Measurements from ENCODE around the gene NARF.
"Not testable (repeated sequence)": the region's sequence is repeated elsewhere in the genome, so short reads cannot be mapped to it uniquely, and the experiment has no call there.

The NARF gene

DNA sequence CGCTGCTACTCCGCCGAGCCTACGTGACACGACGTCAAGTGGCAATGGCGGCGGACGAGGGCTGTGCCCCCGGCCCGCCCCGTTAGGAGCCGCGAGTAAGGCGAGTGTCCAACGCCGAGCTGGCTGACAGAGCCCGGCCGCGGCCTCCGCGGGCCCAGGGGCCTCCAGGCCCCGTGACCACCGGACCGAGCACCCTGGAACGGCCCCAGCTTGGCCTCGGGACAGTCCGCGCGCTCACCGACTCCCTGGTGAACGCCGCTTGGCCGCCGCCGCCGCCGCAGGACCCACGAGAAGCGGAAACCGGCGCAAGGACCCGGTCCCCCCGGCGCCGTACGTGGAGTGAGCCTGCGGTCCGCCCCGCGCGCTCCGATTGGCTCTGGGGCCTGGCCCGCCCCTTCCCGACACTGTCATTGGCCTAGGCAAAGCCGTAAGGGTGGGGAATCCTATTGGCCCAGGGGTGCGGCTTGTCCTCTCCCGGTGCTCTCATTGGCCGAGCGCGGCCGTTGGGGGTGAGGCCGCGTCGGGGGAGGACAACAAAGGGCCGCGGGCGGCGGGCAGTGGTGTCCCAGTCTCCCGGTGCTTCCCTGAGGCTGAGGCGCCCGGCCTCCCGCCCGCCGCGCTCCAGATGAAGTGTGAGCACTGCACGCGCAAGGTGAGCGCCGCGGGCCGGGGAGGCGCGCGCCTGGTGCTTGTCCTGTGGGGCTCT is at the start of gene NARF:
Gene NARF (plus strand): TSS at position 563 of the 706 bp plus-strand sequence. CDS start 63 bp downstream, at position 626.
- peak; percentile 95 for DNase-seq

- DNase-seq: no peak
Measured at GRCh38 chr17:82408938-82409318, 49.6 kb upstream of the NARF start.

DNA sequence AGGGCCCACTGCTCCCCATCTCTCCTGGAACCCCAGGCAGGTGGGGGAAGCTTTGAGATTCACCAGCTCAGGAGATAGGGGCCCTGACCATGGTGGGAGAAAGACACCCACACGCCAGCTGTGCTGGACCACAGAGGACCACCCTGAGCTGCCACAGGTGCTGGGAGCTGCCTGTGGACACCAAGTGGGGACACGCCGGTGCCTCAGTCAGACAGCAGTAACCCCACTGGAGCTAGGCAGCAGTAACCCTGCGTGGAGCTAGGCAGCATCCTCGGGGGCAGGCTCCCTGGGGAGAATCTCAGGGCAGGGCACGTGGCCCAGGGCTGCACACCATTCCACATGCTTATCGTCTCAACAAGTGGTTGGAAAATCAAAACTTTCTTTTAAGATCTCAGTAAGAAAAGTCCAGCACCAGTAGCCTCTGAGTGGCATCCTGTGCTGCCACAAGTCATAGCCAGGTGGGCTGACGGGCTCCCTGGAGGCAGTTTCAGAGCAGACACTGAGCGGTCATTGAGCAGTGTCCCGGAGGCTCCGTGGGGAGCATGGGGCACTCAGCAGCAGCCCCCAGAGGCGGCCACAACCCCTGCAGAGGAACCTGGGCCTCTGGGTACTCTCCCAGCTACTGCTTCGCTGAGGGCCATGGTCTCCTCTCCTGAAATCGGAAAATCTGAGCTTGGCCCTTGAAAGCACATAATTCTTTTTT is 48.4 kb upstream of the NARF start:
- DNase-seq: no peak

DNA sequence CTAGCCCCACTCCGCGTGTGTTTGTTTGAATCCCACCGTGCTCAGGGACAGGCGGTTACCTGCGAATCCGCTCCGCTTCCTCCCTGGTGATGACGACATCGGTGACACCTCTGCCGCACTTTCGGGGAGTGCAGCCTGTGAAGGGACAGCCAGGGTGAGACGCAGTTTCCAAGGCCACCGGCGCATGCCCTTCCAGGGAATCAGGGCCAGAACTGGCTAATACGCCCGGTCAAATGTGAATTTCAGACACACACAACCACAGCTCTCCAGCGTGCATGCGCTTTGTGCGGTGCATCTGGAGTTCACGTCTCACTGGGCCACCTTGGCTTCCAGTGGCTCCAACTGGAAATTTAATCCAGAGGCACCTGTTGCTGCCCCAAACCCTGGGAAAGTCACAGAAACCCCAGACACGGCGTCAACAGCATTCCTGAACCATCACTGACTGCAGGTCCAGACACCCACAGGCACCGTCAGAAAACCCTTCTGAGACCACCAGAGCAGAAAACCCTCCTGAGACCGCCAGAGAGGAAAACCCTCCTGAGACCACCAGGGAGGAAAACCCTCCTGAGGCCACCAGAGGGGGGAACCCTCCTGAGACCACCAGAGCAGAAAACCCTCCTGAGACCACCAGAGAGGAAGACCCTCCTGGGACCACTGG is 47.0 kb upstream of the NARF start:
- DNase-seq: no peak

GRCh38 chr17:82412081-82412480 is 46.5 kb upstream of the NARF start:
- DNase-seq: not testable (repeated sequence)

GRCh38 chr17:82412535-82413520 is 45.7 kb upstream of the NARF start:
- no peak for DNase-seq

- peak; percentile 74 for DNase-seq
Measured at GRCh38 chr17:82414548-82415281, 43.8 kb upstream of the NARF start.

DNA sequence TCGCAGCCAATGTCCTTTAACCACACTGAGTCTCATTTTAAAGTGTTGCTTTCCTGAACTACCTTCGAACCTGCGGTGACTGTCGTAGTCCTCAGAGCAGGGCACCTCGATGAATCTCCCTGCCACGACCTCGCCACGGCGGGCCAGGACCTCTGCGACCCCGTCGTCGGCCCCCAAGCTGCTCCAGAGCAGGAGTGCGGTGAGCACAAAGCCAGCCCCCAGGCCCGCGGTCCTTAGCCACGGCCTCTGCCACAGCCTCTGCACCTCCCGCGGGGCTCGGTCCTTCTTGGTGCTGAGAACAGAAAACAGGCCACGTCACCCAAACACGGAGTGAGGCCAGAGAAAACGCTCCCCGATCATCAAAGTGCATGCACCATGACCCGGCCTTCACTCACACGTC is 43.2 kb upstream of the NARF start:
- DNase-seq: no peak

DNA sequence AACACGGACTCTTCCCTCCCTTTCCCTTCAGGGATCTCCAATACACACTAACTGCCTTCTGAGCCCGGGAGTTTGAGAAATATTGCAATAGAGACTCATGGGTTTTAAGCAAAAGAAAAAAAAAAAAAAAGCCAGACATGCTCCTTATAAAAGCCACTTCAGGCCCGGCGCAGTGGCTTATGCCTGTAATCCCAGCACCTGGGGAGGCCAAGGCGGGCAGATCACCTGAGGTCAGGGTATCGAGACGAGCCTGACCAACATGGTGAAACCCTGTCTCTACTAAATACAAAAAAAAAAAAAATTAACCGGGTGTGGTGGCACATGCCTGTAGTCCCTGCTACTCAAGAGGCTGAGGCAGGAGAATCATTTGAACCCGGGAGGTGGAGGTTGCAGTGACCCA is 42.8 kb upstream of the NARF start:
- DNase-seq: no peak

DNA sequence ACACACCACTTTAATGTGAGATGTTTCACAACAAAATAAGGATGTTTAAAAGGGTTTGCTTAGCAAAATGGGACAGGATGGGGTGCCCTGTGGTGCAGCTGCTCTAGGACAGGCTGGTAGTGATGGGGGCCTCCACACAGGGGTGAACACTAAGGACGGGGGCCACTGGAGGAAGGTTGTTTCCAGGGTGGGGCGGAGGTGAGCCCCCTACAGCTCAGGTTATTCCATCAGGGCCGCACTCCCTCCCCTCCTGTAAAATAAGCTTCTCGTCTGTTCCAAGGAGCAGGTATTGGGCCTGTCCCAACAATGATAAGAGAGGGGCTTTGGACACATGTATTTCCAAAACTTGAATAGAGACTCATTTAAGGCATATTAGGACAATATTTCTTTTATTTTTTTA is 42.3 kb upstream of the NARF start:
- DNase-seq: no peak

DNA sequence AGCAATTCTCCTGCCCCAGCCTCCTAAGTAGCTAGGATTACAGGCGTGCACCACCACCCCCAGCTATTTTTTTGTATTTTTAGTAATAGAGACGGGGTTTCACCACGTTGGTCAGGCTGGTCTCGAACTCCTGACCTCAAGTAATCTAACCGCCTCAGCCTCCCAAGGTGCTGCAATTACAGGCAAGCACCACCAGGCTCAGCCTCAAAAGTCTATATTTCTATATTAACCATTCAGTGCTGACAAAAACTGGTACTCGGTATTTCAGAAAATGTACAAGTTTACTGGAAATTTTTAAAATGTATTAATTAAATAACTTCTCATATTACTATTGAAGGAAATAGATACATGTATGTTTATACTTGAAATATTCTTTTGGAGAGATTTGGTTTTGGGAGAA is 41.8 kb upstream of the NARF start:
- no peak for DNase-seq

DNA sequence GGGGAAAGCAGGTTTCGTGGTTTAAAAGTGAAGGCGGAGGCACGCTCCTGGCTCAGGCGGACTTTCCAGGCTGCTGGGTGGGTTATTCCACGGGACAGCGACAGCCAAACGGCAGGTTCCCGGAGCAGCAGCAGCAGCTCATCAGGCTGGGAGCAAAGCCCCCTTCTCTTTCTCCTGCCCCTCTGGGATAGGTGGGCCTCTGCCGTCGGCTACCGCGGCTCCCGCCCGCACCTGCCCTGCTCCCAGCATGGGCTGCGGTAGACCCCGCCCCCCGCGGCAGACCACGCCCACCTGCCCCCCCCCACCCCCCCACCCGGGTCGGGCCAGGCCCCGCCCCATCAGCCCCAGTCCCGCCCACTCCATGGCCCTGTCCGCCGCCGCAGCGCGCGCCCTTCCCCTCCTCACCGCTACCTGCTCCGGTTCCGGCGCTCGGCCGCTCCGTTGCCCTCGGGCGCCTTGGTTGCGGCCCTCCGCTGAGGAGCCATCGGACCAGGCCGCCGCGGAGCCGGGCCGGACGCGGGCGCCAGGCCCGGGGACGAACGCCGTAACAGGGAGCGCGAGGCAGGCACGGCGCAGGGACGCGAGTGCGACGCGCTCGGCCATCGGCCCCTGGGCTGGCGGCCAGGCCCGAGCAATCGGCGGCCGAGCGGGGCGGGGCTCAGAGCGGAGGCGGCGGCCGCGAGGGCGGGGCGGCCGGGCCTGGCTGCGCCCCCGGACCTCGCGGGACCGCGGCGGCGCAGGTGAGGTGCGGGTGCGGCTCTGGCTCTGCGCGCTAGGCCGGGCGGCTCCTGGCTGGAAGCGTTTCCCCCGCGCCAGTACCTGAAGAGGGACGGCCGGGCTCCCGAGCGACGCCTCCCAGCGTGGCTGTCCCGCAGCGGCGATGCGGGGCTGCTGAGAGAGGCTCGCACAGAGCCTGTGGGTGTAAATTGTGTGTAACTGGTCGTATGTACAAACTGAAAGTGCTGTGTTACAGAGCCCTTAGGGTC is 40.2 kb upstream of the NARF start, which contains the start of the genes HEXD and OGFOD3:
Gene HEXD (plus strand): TSS at position 347 of the 986 bp plus-strand sequence. CDS start 1,453 bp downstream, outside the sequence.
Gene OGFOD3 (minus strand): TSS at position 586 of the 986 bp plus-strand sequence. CDS start 101 bp downstream, at position 485.
- peak; percentile 84 for DNase-seq

DNA sequence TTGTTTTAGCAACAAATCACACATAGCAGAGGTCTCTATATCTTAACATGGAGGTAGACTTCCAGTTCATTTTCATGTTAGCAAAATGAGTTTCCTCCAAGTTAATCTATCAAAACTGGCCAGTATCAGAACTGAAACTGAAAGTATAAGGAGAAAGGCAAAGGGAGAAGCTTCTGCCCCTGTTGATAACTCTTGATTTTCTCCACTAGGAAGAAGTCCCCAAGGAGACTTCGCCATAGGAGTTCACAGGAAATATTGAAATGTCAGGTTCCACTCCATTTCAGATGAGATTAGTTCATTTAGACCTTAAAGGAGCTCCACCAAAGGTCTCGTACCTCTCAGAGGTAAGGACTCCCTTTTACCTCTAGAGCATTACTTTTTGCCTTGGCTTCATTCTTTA is 39.0 kb upstream of the NARF start:
- DNase-seq: no peak

DNA sequence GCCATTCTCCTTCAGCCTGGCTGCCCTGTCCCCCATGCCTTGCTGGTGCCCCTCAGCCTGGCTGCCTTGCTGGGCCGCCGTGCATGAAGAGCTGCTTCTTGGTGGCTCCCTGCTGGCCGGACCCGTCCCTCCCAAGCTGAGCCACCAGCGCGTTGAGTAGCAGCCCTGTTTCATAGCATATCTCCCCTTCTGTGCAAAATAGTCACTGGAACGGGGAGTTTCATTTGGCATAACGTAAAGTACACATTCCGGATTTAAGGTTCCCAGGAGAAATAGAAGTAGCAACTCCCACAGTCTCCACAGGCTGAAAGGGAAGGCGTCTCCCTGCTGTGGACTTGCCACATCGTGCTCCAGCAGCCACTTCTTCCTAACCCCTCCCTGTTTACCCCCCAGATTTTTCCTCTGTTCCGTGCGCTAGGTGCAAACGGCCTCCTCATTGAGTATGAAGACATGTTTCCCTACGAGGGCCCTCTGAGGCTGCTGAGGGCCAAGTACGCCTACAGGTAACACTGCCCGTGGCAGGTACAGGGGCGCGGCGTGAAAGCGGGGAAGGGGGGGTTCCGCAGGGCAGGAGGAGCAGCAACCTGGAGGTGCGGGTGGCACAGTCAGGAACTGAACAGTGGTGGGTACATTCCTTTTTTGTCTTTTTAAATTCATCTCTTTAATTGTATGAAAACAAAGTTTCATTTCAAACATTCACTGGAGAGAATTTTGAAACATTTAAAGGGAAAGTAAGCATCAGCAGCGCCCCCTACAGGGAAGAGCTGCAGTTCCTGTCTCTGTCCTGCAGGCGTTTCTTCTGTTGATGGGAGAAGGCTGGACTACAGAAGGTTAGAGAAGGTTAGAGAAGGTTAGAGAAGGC is 34.3 kb upstream of the NARF start:
- peak; percentile 54 for DNase-seq

DNA sequence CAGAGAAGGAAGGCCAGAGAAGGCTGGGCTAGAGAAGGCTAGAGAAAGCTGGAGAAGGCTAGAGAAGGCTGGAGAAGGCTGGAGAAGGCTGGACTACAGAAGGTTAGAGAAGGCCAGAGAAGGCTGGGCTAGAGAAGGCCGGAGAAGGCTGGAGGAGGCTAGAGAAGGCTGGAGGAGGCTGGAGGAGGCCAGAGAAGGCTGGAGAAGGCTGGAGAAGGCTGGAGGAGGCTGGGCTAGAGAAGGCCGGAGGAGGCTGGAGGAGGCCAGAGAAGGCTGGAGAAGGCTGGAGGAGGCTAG is 33.7 kb upstream of the NARF start:
- DNase-seq: no peak

- no peak for DNase-seq
Measured at GRCh38 chr17:82428546-82428945, 30.0 kb upstream of the NARF start.

DNA sequence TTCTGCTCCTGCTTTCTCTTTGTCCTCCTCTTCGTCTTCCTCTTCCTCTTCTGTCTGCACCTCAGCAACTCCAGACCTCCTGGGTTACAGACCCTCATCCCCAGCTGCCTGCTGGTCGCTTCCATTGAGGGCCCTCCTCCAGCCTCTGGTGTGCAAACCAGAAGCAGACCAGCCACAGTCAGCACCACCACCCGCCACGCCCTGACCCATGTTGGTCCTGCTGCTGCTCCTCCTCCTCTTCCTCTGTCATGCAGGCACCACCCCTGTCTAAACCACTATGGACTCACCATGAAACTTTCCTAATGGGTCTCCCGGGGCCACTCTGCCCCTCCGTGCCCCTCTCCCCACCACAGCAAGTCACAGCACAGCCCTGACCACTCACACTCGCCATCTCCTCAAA is 28.7 kb upstream of the NARF start:
- DNase-seq: no peak

DNA sequence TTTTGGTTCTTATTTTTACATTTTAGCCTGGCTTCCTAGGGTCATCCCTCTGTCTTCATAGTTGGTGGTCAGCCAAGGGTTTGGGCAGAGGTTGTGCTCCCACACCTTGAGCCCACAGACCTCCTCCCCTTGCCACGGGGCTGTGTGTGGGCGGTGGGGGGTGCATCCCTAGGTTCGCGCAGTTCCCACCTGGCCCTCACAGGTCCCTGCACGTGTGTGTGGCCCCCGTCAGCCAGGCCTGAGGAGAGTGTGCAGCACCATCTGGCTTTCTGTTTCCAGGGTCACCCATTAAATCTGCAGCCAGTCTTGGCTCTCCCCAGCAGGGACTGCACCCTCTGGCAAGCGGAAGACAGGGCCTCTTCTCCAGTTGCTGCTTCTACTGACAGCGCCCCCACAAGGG is 26.5 kb upstream of the NARF start:
- no peak for DNase-seq

GRCh38 chr17:82433560-82434215 is 24.9 kb upstream of the NARF start:
- no peak for DNase-seq

All from activated CD8-positive, alpha-beta memory T cell treated with anti-CD3 and anti-CD28 coated beads, Interleukin-2, amount 50 U/mL, for 4 hours (primary cell).